OCI-M2 (cell line): ENCODE measurements around the gene TCEAL1.
"Not testable (repeated sequence)": the region's sequence is repeated elsewhere in the genome, so short reads cannot be mapped to it uniquely, and the experiment has no call there.

Experiments
- DNase-seq: peaks from one replicate; lab custom pipeline; 2025; ENCODE audit not compliant: unreplicated experiment; lab: John Stamatoyannopoulos, UW

Gene TCEAL1

DNA sequence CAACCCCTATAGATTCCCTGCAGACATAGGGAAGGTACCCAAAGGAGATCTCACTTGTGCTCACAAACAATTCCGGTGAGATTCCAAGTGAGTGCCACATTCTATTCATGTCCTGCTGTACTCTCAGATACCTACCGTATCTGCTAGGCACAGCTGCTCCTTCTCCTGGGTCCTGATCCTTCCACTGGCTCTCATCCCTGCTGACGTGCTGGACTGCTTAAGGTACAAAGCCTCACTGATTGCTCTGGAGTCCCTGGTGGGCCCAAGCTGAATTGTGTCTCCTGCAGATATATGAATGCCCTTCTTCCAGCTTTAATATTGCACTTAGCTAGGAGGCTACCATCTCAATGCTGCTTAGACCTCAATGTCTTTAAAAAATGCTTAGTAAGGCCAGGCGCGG, 2.4 kb downstream of the TCEAL1 start:
- DNase-seq: no peak

DNA sequence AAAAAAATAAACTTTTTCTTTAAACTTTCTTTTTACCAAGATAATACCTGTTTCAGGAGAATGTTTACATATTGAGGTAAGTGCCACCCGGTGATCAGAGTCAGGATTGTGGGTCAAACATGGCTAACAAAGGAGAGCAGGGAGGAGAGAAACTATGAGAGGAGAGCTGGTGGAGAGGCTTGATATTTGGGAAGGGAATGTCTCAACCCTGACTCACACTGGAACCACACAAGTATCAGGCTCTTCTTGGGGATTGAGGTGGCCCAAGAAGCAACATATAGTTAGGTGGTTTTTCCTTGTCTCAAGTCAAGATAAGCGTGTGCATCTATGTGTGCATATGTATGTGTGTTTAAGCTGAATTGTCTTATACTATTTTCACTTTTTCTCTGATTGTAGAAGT, 6.7 kb downstream of the TCEAL1 start:
- DNase-seq: no peak

DNA sequence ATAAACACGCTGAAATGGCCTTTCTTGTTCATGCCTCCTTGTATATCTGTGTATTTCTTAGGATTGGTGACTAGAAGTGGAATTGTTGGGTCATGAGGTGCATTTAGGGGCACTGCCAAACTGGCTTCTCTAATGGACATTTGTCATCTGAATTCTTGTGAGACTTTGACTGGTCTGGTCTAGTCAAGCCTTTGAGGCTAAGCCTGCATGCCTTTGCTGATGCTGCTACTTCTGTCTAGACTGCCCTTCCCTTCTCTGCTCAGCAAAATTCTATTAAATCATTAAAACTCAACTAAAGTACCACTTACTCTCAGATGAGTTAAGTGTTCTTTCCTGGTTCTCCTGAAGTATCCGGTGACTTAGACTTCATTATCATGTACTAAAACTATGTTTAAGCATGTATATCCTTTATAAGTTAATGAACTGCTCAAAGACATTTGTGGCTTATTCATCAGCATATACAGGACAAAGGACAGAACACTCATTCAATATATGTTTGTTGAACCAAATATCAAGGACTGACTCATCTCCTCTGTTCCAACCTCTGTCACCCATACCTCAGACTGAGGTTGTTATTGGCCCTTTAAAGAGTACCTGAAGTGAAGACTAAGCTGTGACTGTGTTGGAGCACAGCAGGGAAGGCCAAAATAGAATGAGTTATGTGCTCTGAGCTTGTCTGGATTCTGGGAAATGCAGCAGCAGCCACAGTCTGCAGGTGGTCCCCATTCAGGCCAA, 9.0 kb downstream of the TCEAL1 start:
- no peak for DNase-seq

DNA sequence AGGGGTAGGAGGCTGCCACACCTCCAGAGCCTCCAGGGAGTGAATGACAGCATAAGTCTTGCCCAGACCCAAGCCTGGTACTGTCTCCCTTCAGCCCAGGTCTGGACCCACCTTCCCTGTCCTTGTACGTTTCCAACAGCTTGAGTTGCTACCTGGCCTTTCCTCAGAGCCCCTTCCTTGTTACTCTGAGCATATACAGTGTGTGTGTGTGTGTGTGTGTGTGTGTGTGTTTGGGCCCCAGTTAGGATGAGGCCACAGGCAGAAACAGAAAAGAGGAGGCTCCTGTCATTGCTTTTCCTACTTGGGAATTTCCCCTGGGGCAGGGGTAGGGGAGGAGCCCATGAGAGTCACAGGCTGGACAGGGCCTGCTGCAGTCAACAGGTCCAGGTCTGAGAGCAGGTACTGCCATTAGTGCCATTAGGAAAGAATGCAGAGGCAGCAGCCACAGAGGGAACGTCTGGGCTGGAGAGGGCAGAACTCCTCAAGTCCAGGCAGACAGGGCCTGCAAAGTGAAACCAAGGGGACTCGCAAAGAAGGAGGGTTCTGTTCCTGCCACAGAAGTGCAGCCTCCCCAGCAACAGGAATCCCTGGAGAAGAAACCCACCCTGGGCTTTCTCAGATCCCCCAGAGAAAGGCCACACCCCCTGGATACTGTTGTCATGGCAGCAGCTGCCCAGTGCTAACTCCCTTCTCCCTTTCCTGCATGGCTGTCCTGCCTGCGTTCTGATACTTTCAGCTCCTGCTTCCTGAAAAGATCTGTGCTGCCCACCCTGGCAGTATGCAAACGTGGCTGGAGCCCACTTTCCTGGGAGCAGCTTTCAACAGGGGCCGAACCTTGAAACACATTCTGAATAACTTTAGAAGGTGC, 9.9 kb downstream of the TCEAL1 start:
- not testable (repeated sequence) for DNase-seq

DNA sequence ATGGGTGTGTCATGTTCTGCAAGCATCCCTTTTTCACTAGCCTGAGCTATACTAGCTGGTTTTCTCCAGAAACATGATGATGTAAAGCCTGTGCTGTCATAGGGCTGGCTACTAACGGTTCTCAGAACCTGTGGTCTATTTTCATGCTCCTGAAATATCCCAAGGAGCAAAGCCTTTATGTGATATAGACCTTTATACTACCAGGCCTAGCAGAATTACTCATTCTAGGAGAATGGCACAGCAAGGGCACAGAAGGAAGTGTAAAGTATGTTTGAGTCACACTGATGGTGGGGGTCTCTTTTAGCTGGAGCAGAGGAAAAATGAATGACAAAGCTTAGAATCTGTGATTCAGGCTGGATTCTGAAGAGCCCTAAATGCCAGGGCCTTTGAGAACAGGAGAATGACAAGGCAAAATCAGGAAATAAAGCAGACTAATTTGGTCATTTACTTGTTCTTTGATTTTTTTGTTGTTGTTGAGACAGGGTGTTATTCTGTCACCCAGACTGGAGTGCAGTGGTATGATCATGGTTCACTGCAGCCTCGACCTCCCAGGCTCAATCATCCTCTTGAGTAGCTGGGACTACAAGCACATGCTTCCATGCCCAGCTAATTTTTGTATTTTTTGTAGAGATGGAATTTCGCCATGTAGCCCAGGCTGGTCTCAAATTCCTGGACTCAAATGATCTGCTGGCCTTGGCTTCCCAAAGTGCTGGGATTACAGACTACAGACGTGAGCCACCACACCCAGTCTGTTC, 11.8 kb downstream of the TCEAL1 start:
- no peak for DNase-seq

DNA sequence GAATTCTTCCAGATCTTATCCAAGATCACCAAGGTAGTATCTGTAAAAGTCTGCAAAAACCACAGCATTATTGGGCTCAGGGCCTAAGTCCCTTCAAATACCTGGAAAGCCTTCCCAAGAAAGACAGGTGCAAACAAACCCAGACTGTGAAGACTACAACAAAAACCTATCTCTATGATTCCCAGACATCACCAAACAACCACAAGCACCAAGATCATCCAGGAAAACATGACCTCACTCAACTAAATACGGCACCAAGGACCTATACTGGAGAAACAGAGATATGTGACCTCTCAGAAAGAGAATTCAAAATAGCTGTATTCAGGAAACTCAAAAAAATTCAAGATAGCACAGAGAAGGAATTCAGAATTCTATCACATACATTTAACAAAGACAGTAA, 15.3 kb downstream of the TCEAL1 start:
- no peak for DNase-seq

DNA sequence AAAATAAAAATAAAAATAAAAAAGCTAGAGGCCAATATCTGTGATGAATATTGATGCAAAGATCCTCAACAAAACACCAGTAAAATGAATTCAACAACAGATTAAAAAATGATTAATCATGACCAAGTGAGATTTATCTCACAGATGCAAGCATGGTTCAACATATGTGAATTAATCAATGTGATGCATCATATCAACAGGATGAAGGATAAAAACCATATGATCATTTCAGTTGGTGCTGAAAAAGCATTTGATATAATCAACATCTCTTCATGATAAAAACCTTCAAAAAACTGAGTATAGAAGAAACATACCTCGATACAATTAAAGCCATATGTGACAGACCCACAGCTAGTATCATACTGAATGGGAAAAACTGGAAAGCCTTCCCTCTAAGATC, 18.9 kb downstream of the TCEAL1 start:
- DNase-seq: no peak

DNA sequence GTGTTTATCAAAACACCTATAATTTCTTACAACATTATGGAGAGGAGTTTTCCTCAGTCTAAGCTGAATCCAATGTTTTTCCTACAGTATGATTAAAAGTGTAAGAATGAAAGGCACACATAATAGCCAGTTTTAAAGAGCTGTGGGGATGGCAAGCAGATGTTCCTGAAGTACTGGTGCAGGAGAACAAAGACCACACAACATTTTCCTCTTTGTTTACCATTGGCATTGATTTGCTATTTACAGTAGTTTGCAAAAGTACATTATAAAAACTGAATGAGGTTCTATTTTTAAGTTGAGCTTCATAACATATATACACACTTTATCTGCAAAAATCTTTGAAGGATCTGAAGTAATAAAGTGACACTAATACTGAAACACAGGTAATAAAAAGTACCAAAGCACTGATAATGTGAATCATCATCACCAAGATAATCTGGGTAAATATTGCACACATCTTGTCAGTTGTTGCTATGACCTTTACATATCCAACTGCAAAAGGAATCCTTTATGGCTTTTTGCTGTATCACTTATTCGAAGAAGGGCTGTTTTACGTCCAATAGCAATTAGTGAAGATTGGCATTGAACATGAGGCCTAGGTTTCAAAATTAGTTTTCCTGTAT, 22.5 kb downstream of the TCEAL1 start:
- DNase-seq: no peak

DNA sequence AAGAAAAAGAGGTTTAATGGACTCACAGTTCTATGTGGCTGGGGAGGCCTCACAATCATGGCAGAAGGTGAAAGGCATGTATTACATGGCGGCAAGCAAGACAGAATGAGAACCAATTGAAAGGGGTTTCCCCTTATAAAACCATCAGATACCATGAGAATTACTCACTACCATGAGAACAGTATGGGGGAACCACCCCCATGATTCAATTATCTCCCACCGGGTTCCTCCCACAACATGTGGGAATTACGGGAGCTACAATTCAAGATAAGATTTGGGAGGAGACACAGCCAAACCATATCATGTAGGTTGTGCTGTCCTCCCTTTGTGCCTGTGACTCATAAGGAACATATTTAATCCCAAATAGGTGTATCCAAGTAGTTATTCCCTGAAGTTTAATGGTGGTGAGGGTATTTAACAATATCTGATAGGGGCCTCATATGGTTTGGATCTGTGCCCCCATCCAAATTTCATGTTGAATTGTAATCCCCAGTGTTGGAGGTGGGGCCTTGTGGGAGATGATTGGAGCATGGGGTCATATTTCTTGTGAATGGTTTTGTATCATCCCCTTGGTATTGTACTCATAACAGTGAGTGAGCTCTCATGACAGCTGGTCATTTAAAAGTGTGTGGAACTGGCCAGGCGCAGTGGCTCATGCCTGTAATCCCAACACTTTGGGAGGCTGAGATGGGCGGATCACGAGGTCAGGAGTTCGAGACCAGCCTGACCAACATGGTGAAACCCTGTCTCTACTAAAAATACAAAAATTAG, 26.6 kb downstream of the TCEAL1 start:
- not testable (repeated sequence) for DNase-seq

DNA sequence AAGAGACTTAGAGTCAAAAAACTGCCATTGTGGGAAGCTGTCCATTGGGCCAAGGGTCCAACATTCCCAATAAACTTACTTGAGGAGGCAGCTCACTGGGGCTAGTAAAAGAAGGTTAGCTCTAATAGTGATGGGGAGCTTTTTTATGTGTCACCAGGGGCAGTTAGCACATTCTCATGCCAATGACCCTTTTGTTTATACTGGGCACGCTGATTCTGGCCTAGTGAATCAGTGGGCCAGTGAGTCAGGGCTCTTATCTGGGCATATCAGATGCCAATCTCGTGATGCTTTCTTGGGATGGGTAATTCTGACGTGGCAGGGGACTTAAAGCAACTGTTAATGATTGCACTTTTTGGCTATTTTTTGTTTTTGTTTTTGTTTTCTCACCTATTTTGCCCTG, 27.8 kb downstream of the TCEAL1 start:
- no peak for DNase-seq

DNA sequence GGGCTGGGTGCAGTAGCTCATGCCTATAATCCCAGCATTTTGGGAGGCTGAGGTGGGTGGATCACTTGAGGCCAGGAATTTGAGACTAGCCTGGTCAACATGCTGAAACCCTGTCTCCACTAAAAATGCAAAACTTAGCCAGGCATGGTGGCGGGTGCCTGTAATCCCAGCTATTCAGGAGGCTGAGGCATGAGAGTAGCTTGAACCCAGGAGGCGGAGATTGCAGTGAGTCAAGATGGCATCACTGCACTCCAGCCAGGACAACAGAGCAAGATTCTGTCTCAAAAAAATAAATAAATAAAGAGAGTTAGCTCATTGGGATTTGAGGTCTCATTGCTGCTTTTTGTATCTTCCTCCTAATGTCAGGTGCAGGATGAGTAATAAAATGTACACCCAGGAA, 28.3 kb downstream of the TCEAL1 start:
- not testable (repeated sequence) for DNase-seq

DNA sequence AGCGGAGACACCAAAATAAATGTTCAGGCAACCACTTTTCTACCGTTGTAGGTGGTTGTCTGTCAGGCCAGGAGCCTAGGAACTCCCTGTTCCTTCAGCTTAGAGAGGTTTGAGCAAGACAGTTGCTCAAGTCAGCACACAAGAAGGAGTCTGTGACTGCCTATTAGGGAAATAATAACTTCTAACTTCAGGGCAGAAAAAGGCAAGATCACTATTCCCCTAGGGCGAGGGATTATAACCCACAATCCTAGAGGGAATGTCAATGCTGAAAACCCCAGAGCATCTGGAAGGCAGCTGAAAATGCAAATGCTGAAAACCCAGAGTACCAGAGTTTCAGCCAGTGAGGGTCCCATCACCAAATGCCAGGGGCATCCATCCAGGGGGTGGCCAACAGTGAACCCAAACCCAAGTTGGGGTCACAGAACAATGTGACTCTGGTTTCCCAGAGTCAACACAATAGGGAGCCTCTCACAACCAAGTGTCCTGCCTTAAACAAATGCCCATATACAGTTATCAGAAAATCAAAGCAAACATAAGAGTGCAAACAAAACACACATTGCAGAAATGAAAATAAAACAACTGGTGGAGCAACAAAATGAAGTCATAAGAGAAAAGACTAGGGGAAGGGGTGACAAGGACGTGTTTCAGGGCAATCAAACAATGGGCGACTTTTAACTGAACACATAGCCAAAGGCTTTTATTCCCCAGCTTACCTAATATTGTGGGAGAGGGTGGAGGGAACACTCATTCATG, 30.1 kb downstream of the TCEAL1 start:
- DNase-seq: no peak

DNA sequence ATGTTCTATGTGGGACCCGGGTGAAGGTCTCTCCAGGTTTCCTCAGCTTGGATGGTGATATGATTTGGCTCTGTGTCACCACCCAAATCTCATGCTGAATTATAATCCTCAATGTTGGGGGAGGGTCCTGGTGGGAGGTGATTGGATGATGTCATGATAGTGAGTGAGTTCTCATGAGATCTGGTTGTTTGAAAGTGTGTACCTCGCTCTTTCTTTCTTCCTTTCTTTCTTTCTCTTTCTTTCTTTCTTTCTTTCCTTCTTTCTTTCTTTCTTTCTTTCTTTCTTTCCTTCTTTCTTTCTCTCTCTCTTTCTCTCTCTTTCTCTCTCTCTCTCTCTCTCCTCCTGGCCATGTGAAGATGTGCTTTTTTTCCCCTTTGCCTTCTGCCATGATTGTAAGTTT, 30.7 kb downstream of the TCEAL1 start:
- DNase-seq: not testable (repeated sequence)

DNA sequence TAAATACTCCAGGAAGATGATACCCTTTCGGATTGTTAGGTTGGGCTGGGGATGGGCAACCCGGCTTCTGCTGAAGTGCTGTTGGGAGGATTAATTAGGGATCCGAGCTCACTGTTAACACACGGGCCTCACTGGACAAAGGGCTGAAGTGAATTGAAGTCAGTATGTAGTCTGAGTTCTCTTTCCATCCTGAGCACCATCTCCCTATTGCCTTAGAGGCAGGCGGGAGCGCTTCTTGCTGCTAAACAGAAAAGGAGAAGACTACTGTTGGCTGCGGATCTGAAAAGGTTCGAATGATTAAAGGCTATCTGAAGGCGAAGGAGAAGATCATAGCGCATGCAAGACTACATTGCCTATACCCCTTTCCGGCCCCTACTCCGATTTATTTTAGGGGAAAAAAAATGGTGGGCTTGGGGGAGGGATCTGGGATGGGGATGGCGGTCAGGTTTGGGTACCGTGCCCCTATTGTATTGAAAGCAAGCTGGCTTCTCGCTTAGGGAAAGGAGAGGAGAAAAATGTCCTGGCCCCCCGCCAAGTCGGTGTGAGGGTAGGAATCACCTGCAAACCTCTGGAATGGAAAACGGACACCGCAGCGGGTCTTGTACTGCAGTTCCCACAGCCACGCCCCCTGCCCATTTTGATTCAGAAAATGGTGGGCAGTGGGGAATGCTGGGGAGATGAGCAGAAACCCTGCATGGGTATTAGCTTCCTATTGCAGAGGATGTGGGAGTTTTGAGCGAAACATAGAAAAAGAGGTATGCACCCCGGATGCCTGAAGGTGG, 35.4 kb downstream of the TCEAL1 start:
- no peak for DNase-seq

DNA sequence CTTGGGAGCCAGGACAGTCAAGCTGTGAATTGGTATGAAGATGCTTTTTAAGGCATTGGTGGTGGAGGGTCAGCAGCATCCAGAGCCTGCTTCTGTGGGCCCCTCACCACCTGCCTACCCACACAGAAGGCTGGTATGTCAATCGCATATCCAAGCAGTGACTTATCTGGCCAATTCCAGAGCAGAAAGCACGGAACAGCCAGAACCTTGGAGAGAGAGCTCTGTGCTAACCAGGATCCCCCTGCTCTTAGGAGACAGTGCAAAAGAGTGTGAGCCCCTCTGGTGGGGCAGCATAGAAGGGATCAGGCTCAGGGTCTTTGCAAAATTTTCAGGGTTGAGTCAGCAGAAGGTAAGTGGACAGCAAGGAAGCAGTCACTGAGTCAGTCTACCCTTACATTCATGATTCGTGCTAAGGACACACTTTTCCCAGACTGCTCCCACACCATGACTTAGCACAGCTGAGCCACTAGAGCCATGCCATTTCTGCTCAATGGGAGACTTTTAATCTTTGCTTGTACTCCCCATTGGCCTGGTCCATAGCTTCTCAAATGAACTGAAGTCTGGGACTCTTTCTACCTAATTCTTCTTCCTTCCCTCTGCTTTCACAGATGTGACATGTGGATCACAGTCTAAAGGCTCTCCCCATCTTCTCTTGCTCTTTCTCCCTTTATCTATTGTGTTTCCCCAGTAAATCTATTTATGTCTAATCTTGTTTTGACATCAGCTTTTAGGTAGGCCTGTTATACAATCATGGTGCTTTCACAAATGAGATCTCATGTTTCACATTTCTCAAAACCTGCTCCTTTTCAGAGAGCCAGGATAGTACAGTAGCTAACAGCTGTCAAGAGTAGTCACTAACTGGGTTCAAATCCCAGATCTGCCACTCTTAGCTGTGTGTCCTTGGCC, 37.7 kb downstream of the TCEAL1 start:
- no peak for DNase-seq

DNA sequence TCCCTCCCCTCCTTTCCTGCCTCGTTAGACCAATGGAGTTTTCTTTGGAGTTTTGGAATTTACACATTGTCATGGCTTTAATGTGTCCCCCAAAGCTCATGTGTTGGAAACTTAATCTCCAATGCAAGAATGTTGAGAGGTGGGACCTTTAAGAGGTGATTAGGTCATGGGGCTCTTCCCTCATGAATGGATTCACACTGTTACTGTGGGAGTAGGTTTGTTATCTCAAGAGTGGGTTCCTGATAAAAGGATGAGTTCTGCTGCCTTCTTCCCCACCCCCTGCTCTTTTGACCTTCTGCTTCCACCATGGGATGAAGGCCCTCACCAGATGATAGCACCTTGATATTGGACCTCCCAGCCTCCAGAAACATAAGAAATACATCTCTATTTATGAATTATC, 41.0 kb downstream of the TCEAL1 start:
- no peak for DNase-seq

DNA sequence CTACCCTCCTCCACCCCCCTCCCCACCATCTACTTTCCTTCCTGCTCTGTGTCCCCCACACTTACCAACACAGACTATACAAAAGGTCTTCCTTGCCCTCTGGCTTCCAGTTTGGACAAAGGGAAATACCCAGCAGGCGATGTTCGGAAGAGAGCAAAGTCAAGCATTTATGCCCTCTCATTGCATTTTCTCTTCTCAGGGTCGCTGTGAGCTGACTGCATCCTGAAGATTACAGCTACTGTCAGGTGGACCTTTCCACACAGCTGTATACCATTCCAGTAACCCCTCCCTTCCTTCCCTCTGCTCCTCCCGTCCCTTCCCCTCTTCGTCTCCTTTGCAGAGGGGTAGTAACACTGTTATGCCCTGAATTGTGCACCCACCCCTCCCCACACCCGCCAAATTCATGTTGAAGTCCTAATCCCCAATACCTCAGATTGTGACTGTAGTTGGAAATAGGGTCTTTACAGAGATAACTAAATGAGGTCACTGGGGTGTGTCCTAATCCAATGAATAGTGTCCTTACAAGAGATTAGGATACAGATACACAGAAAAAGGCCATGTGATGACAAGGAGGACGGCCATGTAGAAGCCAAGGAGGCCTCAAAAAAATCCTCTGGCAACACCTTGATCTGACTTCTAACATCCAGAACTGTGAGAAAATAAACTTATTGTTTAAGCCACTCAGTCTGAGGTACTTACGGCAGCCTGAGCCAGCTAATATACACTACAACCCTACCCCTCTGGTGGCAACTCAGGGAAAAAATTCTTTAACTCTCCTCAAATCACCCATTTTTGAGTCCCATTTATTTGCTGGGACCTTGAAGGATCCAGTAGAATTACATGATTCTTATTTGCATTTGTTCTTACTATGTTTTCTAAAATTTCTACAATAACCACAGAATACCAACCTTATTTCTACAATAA, 46.0 kb downstream of the TCEAL1 start:
- no peak for DNase-seq
